Esophagus (tissue), 2 donors: ENCODE results near the gene ZMYND15. TPM values are rescaled to one million over a fixed set of nuclear protein-coding genes. Genes with fewer than 3 reads are reported as not detected.
A peak's percentile ranks its signal among the peaks of the same experiment; 100 is the strongest.

Source experiments
- H3K27ac ChIP-seq, 2 donors: one replicate each; pipeline ENCODE4 v1.5.1; 2013; ENCODE audit warnings: low read depth in 2 of 2, mild to moderate bottlenecking in 2 of 2, inconsistent platforms in 1 of 2, low read length in 1 of 2, moderate library complexity in 1 of 2
- H3K27me3 ChIP-seq, 2 donors: one replicate each; pipeline ENCODE4 v1.6.1; 2013; ENCODE audit warnings: low read length in 2 of 2, control low read depth in 1 of 2, mild to moderate bottlenecking in 1 of 2; ENCODE audit not compliant: insufficient read depth in 2 of 2, control insufficient read depth in 1 of 2
- H3K36me3 ChIP-seq, 2 donors: one replicate each; pipeline ENCODE4 v1.6.1; 2013; ENCODE audit warnings: low read length in 1 of 2; ENCODE audit not compliant: control insufficient read depth in 2 of 2, insufficient read depth in 2 of 2
- H3K4me1 ChIP-seq, 2 donors: one replicate each; pipeline ENCODE4 v1.6.1; 2013; ENCODE audit warnings: low read length in 1 of 2; ENCODE audit not compliant: control insufficient read depth in 2 of 2, insufficient read depth in 2 of 2
- H3K4me3 ChIP-seq, 2 donors: one replicate each; pipeline ENCODE4 v1.5.1; 2013; ENCODE audit warnings: low read length in 2 of 2, mild to moderate bottlenecking in 2 of 2, low read depth in 1 of 2, moderate library complexity in 1 of 2
- H3K9me3 ChIP-seq, 2 donors: one replicate each; pipeline ENCODE4 v1.6.1; 2013; ENCODE audit warnings: mild to moderate bottlenecking in 2 of 2, low read depth in 1 of 2, low read length in 1 of 2, moderate library complexity in 1 of 2; ENCODE audit not compliant: control insufficient read depth in 2 of 2, insufficient read depth in 1 of 2
- WGBS, 2 donors: extraction: QIAGEN DNeasy Blood & Tissue Kit; methylation state at CpG; one replicate each; pipeline ENCODE4 v1.1.7; 2013; 5-methylcytosine and 5-hydroxymethylcytosine counted together
- polyA plus RNA-seq, 2 donors: library from polyadenylated mRNA; stranded (reverse); fragments of 200-250 nt; gene quantifications; one replicate each; pipeline ENCODE4 v1.2.3, GENCODE V29; 2013
- donor health status: healthy with polysubstance abuse.
- donor health status: Bipolar disorder and iron deficiency.

Gene ZMYND15
- polyA plus RNA-seq, 2 donors = 0.82 to 0.96 TPM

GRCh38 chr17:4777969-4778760, 38.5 kb downstream of the ZMYND15 start:
- Histone ChIP-seq H3K27ac (no peak overlapping the region), H3K4me3 (no peak overlapping the region), H3K9me3 (peaks cover 0 to 4% of the 10 kb centered on the region in 2 donors), H3K4me1 (no peaks in the 10 kb centered on the region), H3K27me3 (peaks cover 0 to 6% of the 10 kb centered on the region in 2 donors), H3K36me3 (no peaks in the 10 kb centered on the region)
- WGBS, 2 donors = 62 to 69% methylated on average over 9 of the region's 9 CpGs

GRCh38 chr17:4780325-4780955, 40.8 kb downstream of the ZMYND15 start:
- Histone ChIP-seq H3K9me3 (peaks cover 0 to 4% of the 10 kb centered on the region in 2 donors), H3K4me1 (peaks cover 0 to 1% of the 10 kb centered on the region in 2 donors), H3K27me3 (peaks cover 0 to 3% of the 10 kb centered on the region in 2 donors), H3K36me3 (no peaks in the 10 kb centered on the region), H3K27ac (no peak overlapping the region), H3K4me3 (no peak overlapping the region)
- WGBS, 2 donors = 77 to 78% methylated on average over 11 of the region's 11 CpGs

GRCh38 chr17:4782652-4783051, 43.0 kb downstream of the ZMYND15 start:
- H3K27ac ChIP-seq = no peak overlapping the region
- H3K4me1 ChIP-seq = peaks cover 6 to 7% of the 10 kb centered on the region in 2 donors
- peaks cover 0 to 3% of the 10 kb centered on the region in 2 donors for H3K27me3 ChIP-seq
- peaks cover 0 to 4% of the 10 kb centered on the region in 2 donors for H3K9me3 ChIP-seq
- H3K4me3 ChIP-seq = no peak overlapping the region
- WGBS, 2 donors = 38 to 42% methylated on average over 28 of the region's 28 CpGs
- no peaks in the 10 kb centered on the region for H3K36me3 ChIP-seq

- no peaks in the 10 kb centered on the region for H3K36me3 ChIP-seq
- WGBS, 2 donors = 18 to 22% methylated on average over 61 of the region's 61 CpGs
- H3K4me3 ChIP-seq = peak overlapping the region; percentile 3 to 13
- H3K4me1 ChIP-seq = peaks cover 13 to 15% of the 10 kb centered on the region in 2 donors
- no peak overlapping the region for H3K27ac ChIP-seq
- H3K27me3 ChIP-seq = peaks cover 0 to 3% of the 10 kb centered on the region in 2 donors
- peaks cover 0 to 4% of the 10 kb centered on the region in 2 donors for H3K9me3 ChIP-seq
These were observed 45.9 kb downstream of the ZMYND15 start for GRCh38 chr17:4785311-4786105.

- Histone ChIP-seq H3K27me3 (peaks cover 0 to 3% of the 10 kb centered on the region in 2 donors), H3K36me3 (no peaks in the 10 kb centered on the region), H3K9me3 (peaks cover 0 to 4% of the 10 kb centered on the region in 2 donors), H3K27ac (peak within 1 kb of the TSS in 1 of 2 donors; percentile 50), H3K4me3 (peak within 1 kb of the TSS; percentile 3 to 16), H3K4me1 (peaks cover 13 to 15% of the 10 kb centered on the region in 2 donors)
- WGBS, 2 donors = 16 to 19% methylated on average over 24 of the region's 24 CpGs
These were observed 46.5 kb downstream of the ZMYND15 start, which contains the start of gene VMO1 for GRCh38 chr17:4786106-4786511. VMO1 (minus strand) TSS chr17:4786364; CDS start chr17:4786352, 12 bp downstream.

GRCh38 chr17:4786516-4786915, 46.9 kb downstream of the ZMYND15 start:
- peaks cover 0 to 3% of the 10 kb centered on the region in 2 donors for H3K27me3 ChIP-seq

GRCh38 chr17:4788159-4788806, 48.6 kb downstream of the ZMYND15 start:
- Histone ChIP-seq H3K27ac (peak overlapping the region in 1 of 2 donors; percentile 99), H3K4me1 (peaks cover 13 to 15% of the 10 kb centered on the region in 2 donors), H3K4me3 (peak overlapping the region in 1 of 2 donors; percentile 69), H3K9me3 (no peaks in the 10 kb centered on the region), H3K27me3 (no peaks in the 10 kb centered on the region), H3K36me3 (no peaks in the 10 kb centered on the region)
- 74 to 76% methylated on average over 14 of the region's 14 CpGs for WGBS, 2 donors

More at GRCh38 chr17:4786516-4786915, 46.9 kb downstream of the ZMYND15 start:
- H3K36me3 ChIP-seq = no peaks in the 10 kb centered on the region
- H3K4me1 ChIP-seq = peaks cover 13 to 15% of the 10 kb centered on the region in 2 donors
- peaks cover 0 to 4% of the 10 kb centered on the region in 2 donors for H3K9me3 ChIP-seq
- H3K4me3 ChIP-seq = peak overlapping the region in 1 of 2 donors; percentile 16
- peak overlapping the region in 1 of 2 donors; percentile 50 for H3K27ac ChIP-seq
- WGBS, 2 donors = 19 to 35% methylated on average over 6 of the region's 6 CpGs

GRCh38 chr17:4788807-4789700, 49.4 kb downstream of the ZMYND15 start, which contains the start of gene GLTPD2:
GLTPD2 (plus strand) TSS chr17:4788964; CDS start chr17:4789012, 48 bp downstream.
- Histone ChIP-seq H3K27me3 (no peaks in the 10 kb centered on the region), H3K4me1 (peaks cover 13 to 15% of the 10 kb centered on the region in 2 donors), H3K4me3 (peak within 1 kb of the TSS; percentile 66 to 69), H3K9me3 (no peaks in the 10 kb centered on the region), H3K27ac (peak within 1 kb of the TSS; percentile 98 to 99), H3K36me3 (no peaks in the 10 kb centered on the region)
- WGBS, 2 donors = 25 to 29% methylated on average over 57 to 62 of the region's 62 CpGs
